ENCODE data around the gene CLCN6. TPM values are rescaled to one million over a fixed set of nuclear protein-coding genes. Genes with fewer than 3 reads are reported as not detected.

The CLCN6 gene, protein sequence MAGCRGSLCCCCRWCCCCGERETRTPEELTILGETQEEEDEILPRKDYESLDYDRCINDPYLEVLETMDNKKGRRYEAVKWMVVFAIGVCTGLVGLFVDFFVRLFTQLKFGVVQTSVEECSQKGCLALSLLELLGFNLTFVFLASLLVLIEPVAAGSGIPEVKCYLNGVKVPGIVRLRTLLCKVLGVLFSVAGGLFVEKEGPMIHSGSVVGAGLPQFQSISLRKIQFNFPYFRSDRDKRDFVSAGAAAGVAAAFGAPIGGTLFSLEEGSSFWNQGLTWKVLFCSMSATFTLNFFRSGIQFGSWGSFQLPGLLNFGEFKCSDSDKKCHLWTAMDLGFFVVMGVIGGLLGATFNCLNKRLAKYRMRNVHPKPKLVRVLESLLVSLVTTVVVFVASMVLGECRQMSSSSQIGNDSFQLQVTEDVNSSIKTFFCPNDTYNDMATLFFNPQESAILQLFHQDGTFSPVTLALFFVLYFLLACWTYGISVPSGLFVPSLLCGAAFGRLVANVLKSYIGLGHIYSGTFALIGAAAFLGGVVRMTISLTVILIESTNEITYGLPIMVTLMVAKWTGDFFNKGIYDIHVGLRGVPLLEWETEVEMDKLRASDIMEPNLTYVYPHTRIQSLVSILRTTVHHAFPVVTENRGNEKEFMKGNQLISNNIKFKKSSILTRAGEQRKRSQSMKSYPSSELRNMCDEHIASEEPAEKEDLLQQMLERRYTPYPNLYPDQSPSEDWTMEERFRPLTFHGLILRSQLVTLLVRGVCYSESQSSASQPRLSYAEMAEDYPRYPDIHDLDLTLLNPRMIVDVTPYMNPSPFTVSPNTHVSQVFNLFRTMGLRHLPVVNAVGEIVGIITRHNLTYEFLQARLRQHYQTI
- 10 to 100 TPM; 13.4 to 45.0 TPM for total RNA-seq

GRCh38 chr1:11805422-11806306 lies at the start of gene CLCN6, which contains the start of gene MTHFR:
CLCN6 (plus strand) TSS chr1:11806191; CDS start chr1:11806263, 72 bp downstream.
MTHFR (minus strand) TSS chr1:11805964; CDS start chr1:11803116, 2,848 bp downstream.
- TF ChIP-seq, protein P1, sequence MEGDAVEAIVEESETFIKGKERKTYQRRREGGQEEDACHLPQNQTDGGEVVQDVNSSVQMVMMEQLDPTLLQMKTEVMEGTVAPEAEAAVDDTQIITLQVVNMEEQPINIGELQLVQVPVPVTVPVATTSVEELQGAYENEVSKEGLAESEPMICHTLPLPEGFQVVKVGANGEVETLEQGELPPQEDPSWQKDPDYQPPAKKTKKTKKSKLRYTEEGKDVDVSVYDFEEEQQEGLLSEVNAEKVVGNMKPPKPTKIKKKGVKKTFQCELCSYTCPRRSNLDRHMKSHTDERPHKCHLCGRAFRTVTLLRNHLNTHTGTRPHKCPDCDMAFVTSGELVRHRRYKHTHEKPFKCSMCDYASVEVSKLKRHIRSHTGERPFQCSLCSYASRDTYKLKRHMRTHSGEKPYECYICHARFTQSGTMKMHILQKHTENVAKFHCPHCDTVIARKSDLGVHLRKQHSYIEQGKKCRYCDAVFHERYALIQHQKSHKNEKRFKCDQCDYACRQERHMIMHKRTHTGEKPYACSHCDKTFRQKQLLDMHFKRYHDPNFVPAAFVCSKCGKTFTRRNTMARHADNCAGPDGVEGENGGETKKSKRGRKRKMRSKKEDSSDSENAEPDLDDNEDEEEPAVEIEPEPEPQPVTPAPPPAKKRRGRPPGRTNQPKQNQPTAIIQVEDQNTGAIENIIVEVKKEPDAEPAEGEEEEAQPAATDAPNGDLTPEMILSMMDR (IDR thresholded peaks at IDR 0.05) = peak in 1 of 4 experiments; percentile 10
- TF ChIP-seq POLR2AphosphoS5 (IDR thresholded peaks at IDR 0.05) (peak; percentile 98), POLR2A (IDR thresholded peaks at IDR 0.05) (peak; percentile 96)
- intact Hi-C loops (cut with DNase I) = no loop called here
- H3K9me3 ChIP-seq = no peaks in the 10 kb centered on the region
- WGBS = under 1% methylated on average over 70 of the region's 72 CpGs
- DNase-seq (ENCODE audit: low spot score) = peak; percentile 100
- H3K27me3 ChIP-seq (replicated peaks; ENCODE audit: insufficient read depth) = no peaks in the 10 kb centered on the region
- peak within 1 kb of the TSS; percentile 90 to 97 for H3K27ac ChIP-seq
- peaks cover 22% of the 10 kb centered on the region for H3K4me1 ChIP-seq (replicated peaks)
- peaks cover 0 to 3% of the 10 kb centered on the region in 2 donors for H3K36me3 ChIP-seq
- H3K4me3 ChIP-seq = peak within 1 kb of the TSS; percentile 66 to 70

- DNase-seq (ENCODE audit: low spot score) = no peak
- no peak for TF ChIP-seq POLR2AphosphoS5 (IDR thresholded peaks at IDR 0.05)
- no peak for TF ChIP-seq POLR2A (IDR thresholded peaks at IDR 0.05)
- TF ChIP-seq, protein P1 (IDR thresholded peaks at IDR 0.05) = no peak
- H3K27me3 ChIP-seq (replicated peaks; ENCODE audit: insufficient read depth) = no peaks in the 10 kb centered on the region
- no peaks in the 10 kb centered on the region for H3K4me1 ChIP-seq (replicated peaks)
- no peaks in the 10 kb centered on the region for H3K9me3 ChIP-seq
- no peak overlapping the region for H3K4me3 ChIP-seq
- H3K36me3 ChIP-seq = no peaks in the 10 kb centered on the region
- H3K27ac ChIP-seq = no peak overlapping the region
- intact Hi-C loops (cut with DNase I) = no loop called here
- WGBS = 92% methylated on average over 1 of the region's 1 CpG
Observed at GRCh38 chr1:11757047-11757446, 48.9 kb upstream of the CLCN6 start.

DNA sequence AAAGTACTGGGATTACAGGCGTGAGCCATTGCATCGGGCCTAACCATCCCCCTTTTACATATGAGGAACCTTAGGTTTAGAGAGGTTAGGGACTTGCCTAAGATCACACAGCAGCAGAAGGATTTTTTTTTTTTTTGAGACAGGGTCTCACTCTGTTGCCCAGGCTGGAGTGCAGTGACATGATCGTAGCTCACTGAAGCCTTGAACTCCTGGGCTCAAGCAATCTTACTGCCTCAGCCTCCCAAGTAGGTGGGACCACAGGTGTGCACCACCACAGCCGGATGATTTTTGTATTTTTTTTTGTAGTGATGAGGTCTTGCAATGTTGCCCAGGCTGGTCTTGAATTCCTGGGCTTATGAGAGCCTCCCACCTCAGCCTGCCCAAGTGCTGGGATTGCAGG lies 46.2 kb upstream of the CLCN6 start:
- Histone ChIP-seq H3K36me3 (no peaks in the 10 kb centered on the region), H3K27ac (no peak overlapping the region), H3K27me3 (replicated peaks; ENCODE audit: insufficient read depth) (no peaks in the 10 kb centered on the region), H3K4me1 (replicated peaks) (no peaks in the 10 kb centered on the region), H3K4me3 (no peak overlapping the region), H3K9me3 (no peaks in the 10 kb centered on the region)
- 90% methylated on average over 4 of the region's 4 CpGs for WGBS
- intact Hi-C loops (cut with DNase I) = no loop called here
- TF ChIP-seq, protein P1 (IDR thresholded peaks at IDR 0.05) = no peak
- TF ChIP-seq POLR2AphosphoS5 (IDR thresholded peaks at IDR 0.05) = no peak
- TF ChIP-seq POLR2A (IDR thresholded peaks at IDR 0.05) = no peak
- no peak for DNase-seq (ENCODE audit: low spot score)

DNA sequence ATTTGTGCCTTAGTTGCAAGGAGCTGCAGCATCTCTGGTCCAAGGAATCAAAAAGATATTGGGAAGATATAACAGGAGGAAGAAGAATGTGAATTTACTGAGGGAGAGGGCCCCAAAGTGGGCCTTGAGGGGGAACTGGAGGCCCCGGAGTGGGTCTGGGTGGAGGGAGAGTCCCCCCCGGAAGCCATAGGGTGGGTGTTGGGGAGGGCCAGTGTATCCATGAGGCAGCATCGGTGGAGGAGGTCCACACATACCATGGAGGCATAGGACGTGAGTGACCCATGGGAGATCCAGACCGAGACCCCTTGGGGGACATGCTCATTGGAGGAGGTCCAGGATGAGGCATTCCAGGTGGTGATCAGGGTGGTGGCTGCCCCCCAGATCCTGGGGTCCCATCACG lies 44.7 kb upstream of the CLCN6 start:
- Histone ChIP-seq H3K27me3 (replicated peaks; ENCODE audit: insufficient read depth) (no peaks in the 10 kb centered on the region), H3K27ac (no peak overlapping the region), H3K36me3 (no peaks in the 10 kb centered on the region), H3K4me3 (no peak overlapping the region), H3K9me3 (no peaks in the 10 kb centered on the region), H3K4me1 (replicated peaks) (no peaks in the 10 kb centered on the region)
- intact Hi-C loops (cut with DNase I) = no loop called here
- WGBS = 82% methylated on average over 6 of the region's 6 CpGs
- DNase-seq (ENCODE audit: low spot score) = no peak
- TF ChIP-seq, protein P1 (IDR thresholded peaks at IDR 0.05) = no peak
- TF ChIP-seq POLR2A (IDR thresholded peaks at IDR 0.05) = no peak
- TF ChIP-seq POLR2AphosphoS5 (IDR thresholded peaks at IDR 0.05) = no peak

Data from prostate gland (tissue), 2 donors.